ENCODE measurements around the gene SORBS2.

SORBS2 gene

GRCh38 chr4:185845966-185846365 is 34.0 kb upstream of the SORBS2 start:
- WGBS (ENCODE audit: extremely low coverage, insufficient coverage, insufficient read length): no CpG with 5 or more reads among the region's 3 CpGs
- no peak overlapping the region for H4K91ac ChIP-seq (ENCODE audit: low read depth, low read length)
- no peak overlapping the region for H2BK5ac ChIP-seq (ENCODE audit: low read depth, low read length, poor library complexity)
- H3K4ac ChIP-seq (ENCODE audit: low read depth, low read length): no peak overlapping the region
- no peak overlapping the region for H2AFZ ChIP-seq (ENCODE audit: insufficient read depth, low read length, poor library complexity)
- H2BK120ac ChIP-seq (ENCODE audit: insufficient read depth, low read length, poor library complexity): no peak overlapping the region
- H3K9ac ChIP-seq (ENCODE audit: low read length): no peak overlapping the region
- no peak overlapping the region for H3K14ac ChIP-seq (ENCODE audit: low read length)
- H3K79me2 ChIP-seq (ENCODE audit: control insufficient read depth, insufficient read depth, low read length, poor library complexity): peaks cover under 1% of the 10 kb centered on the region
- no peak overlapping the region for H3K4me2 ChIP-seq (ENCODE audit: low read length)
- no peaks in the 10 kb centered on the region for H3K9me3 ChIP-seq (ENCODE audit: insufficient read depth, low read depth, low read length)
- no peaks in the 10 kb centered on the region for H3K27me3 ChIP-seq (ENCODE audit: insufficient read depth, low read length)
- no peak overlapping the region for H3K18ac ChIP-seq (ENCODE audit: low read length)
- no peak overlapping the region for H2AK5ac ChIP-seq (ENCODE audit: low read length)
- DNase-seq: no peak
- no peak overlapping the region for H3K4me3 ChIP-seq (ENCODE audit: low read depth, low read length)
- H3K27ac ChIP-seq (ENCODE audit: low read depth, low read length): no peak overlapping the region
- H3K36me3 ChIP-seq (ENCODE audit: control insufficient read depth in 1 of 2, insufficient read depth in 2 of 2, low read length in 2 of 2): no peaks in the 10 kb centered on the region
- no peak overlapping the region for H4K12ac ChIP-seq (ENCODE audit: low read depth, low read length)
- H2BK12ac ChIP-seq (ENCODE audit: low read length): no peak overlapping the region
- H3K23ac ChIP-seq (ENCODE audit: low read length): no peak overlapping the region
- H3K79me1 ChIP-seq (ENCODE audit: low read length): peaks cover 7% of the 10 kb centered on the region
- H4K8ac ChIP-seq (ENCODE audit: low read depth, low read length): no peak overlapping the region
- H3K4me1 ChIP-seq (ENCODE audit: control insufficient read depth in 1 of 2, insufficient read depth in 2 of 2, low read length in 2 of 2): peaks cover 7 to 10% of the 10 kb centered on the region in 2 experiments

DNA sequence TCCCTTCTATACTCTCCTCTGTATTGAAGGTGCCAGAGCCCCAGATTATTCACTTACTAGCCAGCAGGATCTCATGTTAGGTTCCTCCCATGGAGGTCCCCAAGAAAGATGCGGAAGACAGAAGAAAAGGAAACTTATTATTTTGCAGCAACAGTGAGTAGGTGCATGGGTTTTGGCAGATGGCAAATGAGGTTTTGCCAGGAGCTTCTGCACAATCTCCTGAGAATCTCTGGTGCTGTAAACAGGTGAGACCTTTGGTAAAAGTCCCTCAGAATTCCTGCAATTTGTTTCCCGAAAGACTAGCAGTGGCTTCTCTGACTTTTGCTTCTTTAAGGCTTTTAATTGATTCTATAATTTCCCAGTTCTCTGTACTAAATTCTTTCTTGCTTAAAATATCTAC is 29.5 kb upstream of the SORBS2 start:
- WGBS (ENCODE audit: extremely low coverage, insufficient coverage, insufficient read length): no CpG with 5 or more reads among the region's 2 CpGs
- no peak overlapping the region for H3K27ac ChIP-seq (ENCODE audit: low read depth, low read length)

DNA sequence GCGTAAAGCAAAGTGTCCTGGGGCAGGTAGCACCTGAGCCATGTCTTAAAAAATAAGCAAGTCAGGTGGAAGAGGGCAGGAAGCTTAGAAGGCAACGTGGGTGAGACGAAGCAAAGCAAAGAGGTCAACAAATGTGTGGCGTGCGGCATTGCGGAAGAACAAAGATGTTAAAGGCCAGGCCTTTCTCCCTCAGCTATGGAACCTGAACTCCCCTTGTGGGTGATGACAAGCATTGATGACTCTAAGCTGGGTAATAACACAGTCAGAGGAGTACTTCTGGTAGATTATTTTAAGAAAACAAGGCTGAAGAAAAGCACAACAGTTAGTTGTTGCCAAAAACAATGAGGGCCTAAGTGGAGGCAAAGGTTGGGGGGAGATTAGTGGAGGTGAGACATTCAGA is 29.0 kb upstream of the SORBS2 start:
- H3K14ac ChIP-seq (ENCODE audit: low read length): peak overlapping the region; percentile 7
- no CpG with 5 or more reads among the region's 6 CpGs for WGBS (ENCODE audit: extremely low coverage, insufficient coverage, insufficient read length)

More for the DNA sequence above, 29.5 kb upstream of the SORBS2 start:
- no peaks in the 10 kb centered on the region for H3K36me3 ChIP-seq (ENCODE audit: control insufficient read depth in 1 of 2, insufficient read depth in 2 of 2, low read length in 2 of 2)
- no peak overlapping the region for H3K18ac ChIP-seq (ENCODE audit: low read length)
- no peak overlapping the region for H4K12ac ChIP-seq (ENCODE audit: low read depth, low read length)
- peak overlapping the region; percentile 49 for H2BK120ac ChIP-seq (ENCODE audit: insufficient read depth, low read length, poor library complexity)
- no peak overlapping the region for H3K23ac ChIP-seq (ENCODE audit: low read length)
- no peaks in the 10 kb centered on the region for H3K9me3 ChIP-seq (ENCODE audit: insufficient read depth, low read depth, low read length)
- no peak for DNase-seq
- no peak overlapping the region for H3K4me2 ChIP-seq (ENCODE audit: low read length)
- no peak overlapping the region for H2AFZ ChIP-seq (ENCODE audit: insufficient read depth, low read length, poor library complexity)
- H3K79me1 ChIP-seq (ENCODE audit: low read length): peaks cover 22% of the 10 kb centered on the region
- H3K14ac ChIP-seq (ENCODE audit: low read length): no peak overlapping the region
- H4K91ac ChIP-seq (ENCODE audit: low read depth, low read length): peak overlapping the region; percentile 47
- H2BK12ac ChIP-seq (ENCODE audit: low read length): peak overlapping the region; percentile 28
- H3K4ac ChIP-seq (ENCODE audit: low read depth, low read length): no peak overlapping the region
- H2AK5ac ChIP-seq (ENCODE audit: low read length): no peak overlapping the region
- H3K27me3 ChIP-seq (ENCODE audit: insufficient read depth, low read length): no peaks in the 10 kb centered on the region
- peaks cover 17 to 21% of the 10 kb centered on the region in 2 experiments for H3K4me1 ChIP-seq (ENCODE audit: control insufficient read depth in 1 of 2, insufficient read depth in 2 of 2, low read length in 2 of 2)
- peak overlapping the region; percentile 15 for H4K8ac ChIP-seq (ENCODE audit: low read depth, low read length)
- no peak overlapping the region for H3K4me3 ChIP-seq (ENCODE audit: low read depth, low read length)
- H2BK5ac ChIP-seq (ENCODE audit: low read depth, low read length, poor library complexity): no peak overlapping the region
- peaks cover 6% of the 10 kb centered on the region for H3K79me2 ChIP-seq (ENCODE audit: control insufficient read depth, insufficient read depth, low read length, poor library complexity)
- no peak overlapping the region for H3K9ac ChIP-seq (ENCODE audit: low read length)

DNA sequence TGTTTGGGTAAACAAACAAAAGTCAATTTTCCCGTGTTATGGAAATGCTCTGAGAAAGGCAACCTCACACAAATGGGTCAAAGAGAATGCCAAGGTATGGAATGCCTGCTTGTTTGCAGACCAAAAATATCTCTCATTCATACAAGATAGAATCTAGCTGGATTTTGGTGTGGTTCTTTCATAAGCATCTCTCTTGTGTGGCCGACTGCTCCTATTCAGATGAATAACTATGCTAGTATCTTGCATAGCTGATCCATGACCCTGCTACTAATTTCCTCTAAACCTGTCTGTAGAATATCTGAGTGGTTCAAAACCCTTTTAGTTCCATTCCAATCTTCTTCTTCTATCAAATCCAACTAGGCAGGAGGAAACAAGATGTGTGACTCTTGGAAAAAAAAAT is 28.2 kb upstream of the SORBS2 start:
- Histone ChIP-seq H2BK5ac (ENCODE audit: low read depth, low read length, poor library complexity) (no peak overlapping the region), H3K18ac (ENCODE audit: low read length) (no peak overlapping the region), H3K4me2 (ENCODE audit: low read length) (no peak overlapping the region), H2BK120ac (ENCODE audit: insufficient read depth, low read length, poor library complexity) (peak overlapping the region; percentile 99), H3K79me1 (ENCODE audit: low read length) (peaks cover 24% of the 10 kb centered on the region), H3K9ac (ENCODE audit: low read length) (no peak overlapping the region), H3K36me3 (ENCODE audit: control insufficient read depth in 1 of 2, insufficient read depth in 2 of 2, low read length in 2 of 2) (no peaks in the 10 kb centered on the region), H3K79me2 (ENCODE audit: control insufficient read depth, insufficient read depth, low read length, poor library complexity) (peaks cover 6% of the 10 kb centered on the region), H3K23ac (ENCODE audit: low read length) (no peak overlapping the region), H2AFZ (ENCODE audit: insufficient read depth, low read length, poor library complexity) (no peak overlapping the region), H3K4me3 (ENCODE audit: low read depth, low read length) (no peak overlapping the region), H4K91ac (ENCODE audit: low read depth, low read length) (no peak overlapping the region), H3K27ac (ENCODE audit: low read depth, low read length) (peak overlapping the region; percentile 85), H2BK12ac (ENCODE audit: low read length) (no peak overlapping the region), H3K14ac (ENCODE audit: low read length) (no peak overlapping the region), H3K4me1 (ENCODE audit: control insufficient read depth in 1 of 2, insufficient read depth in 2 of 2, low read length in 2 of 2) (peaks cover 17 to 24% of the 10 kb centered on the region in 2 experiments), H4K12ac (ENCODE audit: low read depth, low read length) (no peak overlapping the region), H4K8ac (ENCODE audit: low read depth, low read length) (no peak overlapping the region), H3K9me3 (ENCODE audit: insufficient read depth, low read depth, low read length) (no peaks in the 10 kb centered on the region), H2AK5ac (ENCODE audit: low read length) (no peak overlapping the region), H3K4ac (ENCODE audit: low read depth, low read length) (no peak overlapping the region), H3K27me3 (ENCODE audit: insufficient read depth, low read length) (no peaks in the 10 kb centered on the region)
- WGBS (ENCODE audit: extremely low coverage, insufficient coverage, insufficient read length): no CpG with 5 or more reads among the region's 2 CpGs
- peak in 1 of 2 donors; percentile 24 for DNase-seq

More for the DNA sequence above, 29.0 kb upstream of the SORBS2 start:
- peak overlapping the region; percentile 74 for H3K18ac ChIP-seq (ENCODE audit: low read length)
- no peaks in the 10 kb centered on the region for H3K27me3 ChIP-seq (ENCODE audit: insufficient read depth, low read length)
- no peak overlapping the region for H3K27ac ChIP-seq (ENCODE audit: low read depth, low read length)
- no peak overlapping the region for H3K23ac ChIP-seq (ENCODE audit: low read length)
- peak overlapping the region; percentile 47 for H4K91ac ChIP-seq (ENCODE audit: low read depth, low read length)
- H2AFZ ChIP-seq (ENCODE audit: insufficient read depth, low read length, poor library complexity): no peak overlapping the region
- no peaks in the 10 kb centered on the region for H3K36me3 ChIP-seq (ENCODE audit: control insufficient read depth in 1 of 2, insufficient read depth in 2 of 2, low read length in 2 of 2)
- peak overlapping the region; percentile 53 for H2BK5ac ChIP-seq (ENCODE audit: low read depth, low read length, poor library complexity)
- DNase-seq: no peak
- no peak overlapping the region for H4K12ac ChIP-seq (ENCODE audit: low read depth, low read length)
- no peak overlapping the region for H3K9ac ChIP-seq (ENCODE audit: low read length)
- H3K4me2 ChIP-seq (ENCODE audit: low read length): no peak overlapping the region
- peaks cover 17 to 24% of the 10 kb centered on the region in 2 experiments for H3K4me1 ChIP-seq (ENCODE audit: control insufficient read depth in 1 of 2, insufficient read depth in 2 of 2, low read length in 2 of 2)
- peak overlapping the region; percentile 23 for H4K8ac ChIP-seq (ENCODE audit: low read depth, low read length)
- no peaks in the 10 kb centered on the region for H3K9me3 ChIP-seq (ENCODE audit: insufficient read depth, low read depth, low read length)
- peaks cover 6% of the 10 kb centered on the region for H3K79me2 ChIP-seq (ENCODE audit: control insufficient read depth, insufficient read depth, low read length, poor library complexity)
- H2AK5ac ChIP-seq (ENCODE audit: low read length): peak overlapping the region; percentile 88
- peak overlapping the region; percentile 67 for H2BK120ac ChIP-seq (ENCODE audit: insufficient read depth, low read length, poor library complexity)
- no peak overlapping the region for H3K4me3 ChIP-seq (ENCODE audit: low read depth, low read length)
- H3K79me1 ChIP-seq (ENCODE audit: low read length): peaks cover 22% of the 10 kb centered on the region
- H3K4ac ChIP-seq (ENCODE audit: low read depth, low read length): peak overlapping the region; percentile 22
- peak overlapping the region; percentile 93 for H2BK12ac ChIP-seq (ENCODE audit: low read length)

All from trophoblast cell (in vitro differentiated cells and primary cell).